Midbrain (tissue), 1 donor: ENCODE data around the gene SCO2.
A peak's percentile ranks its signal among the peaks of the same experiment; 100 is the strongest.

Experiments used
- DNase-seq: peaks from one replicate; lab custom pipeline; 2025; lab: John Stamatoyannopoulos, UW

Gene SCO2, protein sequence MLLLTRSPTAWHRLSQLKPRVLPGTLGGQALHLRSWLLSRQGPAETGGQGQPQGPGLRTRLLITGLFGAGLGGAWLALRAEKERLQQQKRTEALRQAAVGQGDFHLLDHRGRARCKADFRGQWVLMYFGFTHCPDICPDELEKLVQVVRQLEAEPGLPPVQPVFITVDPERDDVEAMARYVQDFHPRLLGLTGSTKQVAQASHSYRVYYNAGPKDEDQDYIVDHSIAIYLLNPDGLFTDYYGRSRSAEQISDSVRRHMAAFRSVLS

DNA sequence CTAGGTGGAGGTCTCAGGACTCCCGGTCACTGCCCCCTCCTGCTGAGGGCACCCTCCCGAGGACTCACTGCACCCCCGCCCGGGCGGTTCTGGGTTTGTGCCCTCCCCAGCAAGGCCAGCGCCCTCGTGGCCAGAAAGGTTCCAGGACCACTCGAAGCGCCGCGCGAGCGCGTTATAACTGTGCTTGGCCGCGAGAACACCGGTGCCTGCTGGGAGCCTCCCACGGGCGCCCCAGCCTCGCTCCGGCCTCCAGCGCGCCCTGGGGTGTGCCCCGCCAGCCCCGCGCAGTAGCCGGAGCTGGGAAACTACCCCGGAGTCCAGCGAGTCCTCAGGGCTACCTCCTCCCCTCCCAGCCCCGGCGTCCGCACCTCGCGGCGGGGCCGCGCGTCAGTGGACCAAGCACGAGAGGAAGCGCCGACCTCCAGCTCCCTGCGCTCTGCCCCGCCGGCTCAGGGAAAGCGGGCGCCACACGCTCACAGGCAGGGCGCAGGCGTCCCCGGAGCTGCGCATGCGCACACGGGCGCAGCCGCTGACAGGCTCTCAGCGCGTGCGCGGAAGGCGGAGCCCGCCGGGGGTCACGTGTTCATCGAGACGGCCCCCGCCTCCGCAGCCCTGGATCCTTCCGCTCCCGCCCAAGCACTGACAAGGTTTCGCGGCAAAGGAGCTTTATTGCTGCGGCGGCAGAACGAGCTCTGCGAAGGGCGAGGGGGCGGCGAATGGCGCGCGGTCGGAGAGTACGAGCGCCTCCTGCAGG, at the start of gene SCO2:
SCO2 (minus strand) TSS at position 495 of the 754 bp plus-strand sequence. CDS start 1,187 bp downstream, outside the sequence.
- peak; percentile 96 for DNase-seq

DNA sequence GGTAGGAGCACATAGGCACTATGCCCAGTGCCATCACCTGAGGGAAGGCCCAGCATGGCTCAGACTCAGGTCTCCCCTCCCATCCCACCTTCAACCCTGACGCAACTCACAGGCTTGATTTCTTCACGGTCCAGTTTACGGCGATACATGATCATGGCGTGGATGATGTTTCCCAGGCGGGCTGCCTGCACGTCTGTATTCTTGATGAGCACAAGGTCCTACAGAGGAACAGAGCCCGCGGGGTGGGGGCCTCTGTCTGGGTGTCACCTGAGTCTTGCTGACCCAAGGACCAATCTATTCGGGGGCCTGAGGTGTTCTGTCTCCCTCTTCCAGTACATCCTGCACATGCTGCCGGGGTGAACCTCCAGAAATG, 49.0 kb upstream of the SCO2 start:
- no peak for DNase-seq

DNA sequence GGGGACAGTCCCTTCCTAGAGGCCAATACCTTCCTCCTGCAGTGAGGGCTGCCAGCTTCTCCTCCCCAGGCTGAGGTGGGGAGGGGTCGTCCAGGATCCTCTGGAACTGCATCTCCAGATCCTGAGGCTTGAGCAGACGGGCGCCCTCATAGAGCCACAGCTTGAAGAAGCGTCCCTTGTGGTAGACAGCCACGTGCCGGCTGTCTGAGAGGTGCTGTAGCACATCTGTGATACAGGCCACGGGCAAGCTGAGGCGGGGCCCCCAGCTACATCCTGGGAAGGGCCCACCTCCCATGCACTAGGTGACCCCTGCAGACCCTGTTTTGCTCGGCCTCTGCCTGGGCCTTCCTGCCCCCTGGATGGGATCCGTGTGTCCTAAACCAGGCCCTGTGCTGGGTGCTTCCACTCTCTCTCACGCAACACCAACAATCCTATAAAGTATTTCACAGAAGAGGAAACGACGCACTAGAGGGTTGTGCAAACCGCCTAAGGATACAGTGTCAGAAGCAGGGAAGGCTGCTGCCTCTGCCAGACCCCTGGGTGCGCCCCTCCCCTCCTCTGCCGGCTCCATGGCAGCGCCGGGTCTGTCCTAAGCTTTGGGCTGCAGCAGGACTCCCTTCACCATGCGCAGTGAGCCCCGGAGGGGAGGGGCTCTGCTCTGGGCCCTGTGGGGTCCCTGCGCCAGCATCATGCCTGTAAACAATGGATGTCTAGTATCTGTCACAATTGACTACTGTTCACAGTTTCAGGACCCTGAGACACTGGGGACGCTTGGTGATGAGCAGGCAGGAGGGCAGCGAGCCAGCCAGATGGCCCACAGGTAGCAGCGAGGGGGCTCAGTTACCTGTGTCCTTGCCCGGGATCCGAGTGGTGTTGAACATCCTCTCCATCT, 48.3 kb upstream of the SCO2 start:
- no peak for DNase-seq

DNA sequence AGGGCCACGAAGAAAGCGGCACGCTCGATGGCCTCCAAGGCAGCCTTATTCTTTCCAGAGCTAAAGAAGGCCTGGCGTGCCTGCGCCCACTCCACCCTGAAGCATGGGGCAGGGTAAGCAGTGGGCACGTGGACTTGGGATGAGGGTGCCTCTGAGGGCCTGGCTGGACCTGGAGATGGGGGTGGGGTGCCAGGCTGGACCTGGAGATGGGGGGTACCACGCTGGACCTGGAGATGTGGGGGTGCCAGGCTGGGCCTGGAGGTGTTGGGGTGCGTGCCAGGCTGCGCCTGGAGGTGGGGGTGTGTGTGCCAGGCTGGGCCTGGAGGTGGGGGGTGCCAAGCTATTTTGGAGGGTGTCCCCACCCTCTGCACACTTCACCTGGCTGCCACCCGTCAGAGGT, 47.6 kb upstream of the SCO2 start:
- DNase-seq = no peak

DNA sequence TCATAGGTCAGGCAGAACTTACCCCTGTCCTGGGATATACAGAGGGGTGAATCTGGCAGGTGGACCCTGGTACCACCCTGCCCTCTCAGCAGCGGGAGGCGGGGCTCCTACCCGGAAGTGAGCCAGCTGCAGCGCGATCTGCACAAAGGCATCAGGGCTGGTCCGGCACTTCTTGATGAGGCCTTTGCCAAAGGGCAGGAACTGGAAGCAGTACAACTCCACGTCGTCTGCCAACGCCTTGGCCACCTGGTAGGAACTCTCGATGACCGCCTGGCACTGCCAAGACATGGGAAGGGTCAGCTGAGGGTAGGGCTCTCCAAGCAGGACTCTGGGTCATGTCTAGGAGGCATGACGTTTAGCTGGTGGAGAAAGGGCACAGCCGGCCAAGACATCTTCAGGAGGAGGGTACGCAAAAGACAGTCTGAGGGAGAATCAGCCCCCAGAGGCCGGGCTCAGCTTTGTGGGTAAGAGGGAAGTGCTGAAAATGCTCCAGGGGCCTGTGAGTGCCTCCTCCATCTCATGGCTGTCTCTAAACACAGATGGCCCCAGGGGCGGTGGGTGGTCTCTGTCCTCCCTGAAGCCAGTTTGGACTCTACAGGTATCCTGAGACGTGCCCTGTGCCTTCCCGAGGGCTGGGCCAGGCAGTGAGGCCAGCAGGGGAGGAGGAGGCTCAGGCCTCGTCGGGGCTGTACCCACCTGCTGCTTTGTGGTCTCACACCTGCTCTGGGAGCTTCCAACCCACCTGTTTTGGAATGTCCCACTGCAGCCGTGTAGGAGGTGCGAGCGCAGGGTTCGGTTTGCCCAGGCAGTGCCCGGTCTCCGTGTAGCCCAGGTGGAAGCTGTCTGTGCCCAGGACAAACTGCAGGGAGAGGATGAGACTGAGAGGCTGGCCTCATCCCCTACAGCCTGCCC, 46.1 kb upstream of the SCO2 start:
- no peak for DNase-seq

DNA sequence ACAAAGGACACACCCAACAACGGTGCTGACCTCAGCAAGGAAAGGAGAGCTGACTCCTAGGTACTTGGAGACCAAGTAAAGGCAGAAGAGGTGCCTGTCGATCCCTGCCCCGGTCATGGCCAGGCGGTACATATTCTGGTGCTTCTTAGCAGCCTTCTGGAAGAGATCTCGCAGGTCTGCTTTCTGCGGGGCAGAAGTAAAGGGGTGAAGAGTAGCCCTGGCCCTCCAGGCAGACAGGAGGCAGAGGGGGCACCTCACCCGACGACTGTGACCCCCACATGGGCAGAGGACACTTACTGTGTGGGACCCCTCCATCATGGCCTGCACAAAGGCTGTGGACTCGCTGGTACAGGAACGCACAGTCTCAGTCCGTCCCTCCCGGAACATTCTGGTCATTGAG, 45.5 kb upstream of the SCO2 start:
- no peak for DNase-seq

DNA sequence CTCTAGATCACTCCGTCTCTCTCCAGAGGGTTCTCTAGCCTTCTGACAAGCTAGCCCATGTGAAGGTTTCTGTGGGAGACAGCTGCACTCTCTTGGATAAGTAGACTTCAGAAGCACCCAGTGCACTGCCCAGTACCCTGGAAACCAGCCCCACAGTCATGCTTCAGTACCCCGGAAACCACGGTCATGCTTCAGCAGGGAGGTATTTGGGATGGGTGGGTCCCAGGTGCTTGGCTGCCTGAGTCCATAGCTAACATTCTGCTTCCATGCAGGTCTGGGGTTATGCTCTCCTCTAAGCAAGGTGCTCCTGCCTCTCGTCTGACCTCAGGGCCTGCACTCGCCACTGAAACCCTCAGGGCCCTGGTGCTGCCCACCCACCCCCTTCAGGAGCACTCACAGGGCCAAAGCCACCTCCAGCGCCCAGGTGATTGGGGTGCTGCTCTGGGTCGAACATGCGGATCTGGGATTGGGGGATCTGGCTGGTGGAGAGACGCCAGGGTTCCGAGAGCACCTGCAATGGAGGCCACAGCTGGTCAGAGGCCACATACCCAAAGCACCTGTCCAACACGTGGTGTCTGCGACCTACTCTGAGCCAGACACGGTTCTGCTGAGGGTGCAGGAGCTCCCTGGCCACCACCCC, 44.6 kb upstream of the SCO2 start:
- DNase-seq = no peak

DNA sequence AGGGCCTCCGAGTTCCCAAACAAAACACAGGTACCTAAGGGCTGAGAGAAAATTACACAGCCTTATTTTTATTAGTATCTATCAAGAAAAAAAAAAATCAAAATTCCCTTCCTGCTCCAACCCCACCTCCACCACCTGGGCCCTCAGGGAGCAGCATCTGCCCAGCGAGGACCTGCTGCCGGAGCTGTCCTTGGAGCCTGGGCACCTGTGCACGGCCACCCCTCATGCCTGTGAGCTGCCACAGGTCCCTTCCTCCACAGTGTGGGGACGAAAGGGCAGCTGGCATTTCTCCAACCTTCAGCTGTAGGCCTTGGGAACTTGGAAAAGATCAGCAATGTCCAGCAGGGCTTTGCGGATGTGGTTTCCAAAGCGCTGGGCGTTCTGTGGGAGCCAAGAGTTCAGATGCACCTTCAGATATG, 43.7 kb upstream of the SCO2 start:
- DNase-seq = no peak

DNA sequence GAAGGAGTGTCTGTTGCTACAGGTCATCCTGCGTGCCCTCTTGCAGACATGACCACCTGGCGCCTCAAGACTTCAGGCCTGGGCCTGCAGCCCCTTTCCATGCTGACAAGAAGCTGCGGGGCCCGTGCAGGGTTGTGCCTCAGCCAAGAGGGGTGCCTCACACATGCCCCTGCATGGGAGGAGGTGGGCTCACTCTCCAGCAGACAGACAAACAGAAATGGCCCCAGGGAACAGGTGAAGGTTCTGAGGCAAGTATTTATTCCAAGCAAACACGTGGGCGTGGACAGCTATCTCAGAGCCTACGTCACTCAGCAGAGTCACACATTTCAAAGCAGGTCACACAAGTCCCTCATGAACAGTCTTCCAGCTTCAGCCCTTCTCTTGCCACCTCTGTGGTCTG, 43.2 kb upstream of the SCO2 start:
- DNase-seq = no peak

DNA sequence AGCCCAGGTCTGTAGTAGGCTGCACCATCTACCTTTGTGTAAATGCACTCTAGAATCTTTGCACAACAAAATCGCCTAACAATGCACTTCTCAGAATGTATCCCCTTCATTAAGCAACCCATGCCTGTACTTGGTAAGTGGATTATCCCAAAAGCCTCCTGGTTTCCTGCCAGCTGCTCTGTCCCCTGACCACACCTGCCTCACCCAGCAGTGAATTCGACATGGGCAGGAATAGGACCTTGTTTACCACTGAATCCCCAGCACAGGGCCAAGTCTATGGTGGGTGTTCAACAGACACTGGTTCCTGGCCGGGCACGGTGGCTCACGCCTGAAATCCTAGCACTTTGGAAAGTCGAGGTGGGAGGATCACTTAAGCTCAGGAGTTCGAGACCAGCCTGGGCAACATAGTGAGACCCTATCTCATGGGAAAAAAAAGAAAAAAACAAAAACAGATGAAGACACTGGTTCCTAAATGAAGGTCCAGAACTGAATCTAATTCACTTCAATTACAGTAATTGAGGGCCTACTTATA, 42.4 kb upstream of the SCO2 start:
- no peak for DNase-seq

DNA sequence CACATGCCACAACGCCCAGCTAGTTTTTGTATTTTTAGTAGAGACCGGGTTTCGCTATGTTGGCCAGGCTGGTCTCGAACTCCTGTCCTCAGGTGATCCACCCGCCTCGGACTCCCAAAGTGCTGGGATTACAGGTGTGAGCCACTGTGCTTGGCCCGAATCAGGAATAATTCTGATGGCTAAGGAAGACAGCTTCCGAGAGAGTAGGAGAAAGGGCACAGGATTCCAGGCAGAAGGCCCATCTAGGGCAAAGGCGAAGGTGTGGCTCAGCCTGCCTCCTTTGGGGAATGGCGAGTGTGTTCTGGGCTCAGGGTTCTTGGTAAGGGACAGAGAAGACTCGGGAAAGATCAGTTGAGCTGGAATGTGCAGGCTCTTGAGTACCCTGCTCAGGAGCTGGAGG, 38.9 kb upstream of the SCO2 start:
- DNase-seq = no peak

DNA sequence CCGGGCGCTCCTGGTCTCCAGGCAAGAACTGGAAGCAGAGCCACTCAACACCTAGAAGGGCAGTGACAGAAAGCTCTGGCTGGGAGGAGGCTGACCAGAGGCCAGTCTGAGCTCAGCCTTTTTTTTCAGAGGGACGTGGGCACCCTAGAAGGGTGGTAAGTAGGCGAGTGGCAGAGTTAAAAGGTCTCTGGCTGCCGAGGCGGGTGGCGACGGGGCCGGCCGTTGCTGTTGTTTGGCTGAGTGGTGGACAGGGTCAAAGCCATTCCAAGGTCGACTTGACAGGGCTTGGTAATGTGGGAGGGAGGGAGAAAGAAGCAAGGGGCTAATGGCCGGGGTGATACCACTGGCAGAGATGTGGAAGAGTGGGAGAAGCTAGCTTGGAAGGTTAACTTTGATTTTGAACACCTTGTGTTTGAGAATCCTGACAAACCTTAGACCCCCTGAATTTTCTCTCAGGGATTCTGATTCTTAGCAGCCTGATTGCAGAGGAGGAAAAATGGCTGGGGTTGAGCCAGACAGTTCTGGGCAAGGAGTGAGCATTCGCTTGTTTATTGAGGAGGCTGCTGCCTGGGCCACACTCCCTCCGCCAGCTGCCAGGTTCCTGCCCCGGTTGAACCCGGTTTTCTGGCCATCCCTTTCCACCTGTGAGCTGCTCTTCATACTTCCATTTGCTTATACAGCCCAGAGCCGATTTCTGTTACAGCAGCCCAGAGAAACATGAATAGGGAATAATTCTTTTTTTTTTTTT, 38.2 kb upstream of the SCO2 start:
- peak; percentile 55 for DNase-seq

DNA sequence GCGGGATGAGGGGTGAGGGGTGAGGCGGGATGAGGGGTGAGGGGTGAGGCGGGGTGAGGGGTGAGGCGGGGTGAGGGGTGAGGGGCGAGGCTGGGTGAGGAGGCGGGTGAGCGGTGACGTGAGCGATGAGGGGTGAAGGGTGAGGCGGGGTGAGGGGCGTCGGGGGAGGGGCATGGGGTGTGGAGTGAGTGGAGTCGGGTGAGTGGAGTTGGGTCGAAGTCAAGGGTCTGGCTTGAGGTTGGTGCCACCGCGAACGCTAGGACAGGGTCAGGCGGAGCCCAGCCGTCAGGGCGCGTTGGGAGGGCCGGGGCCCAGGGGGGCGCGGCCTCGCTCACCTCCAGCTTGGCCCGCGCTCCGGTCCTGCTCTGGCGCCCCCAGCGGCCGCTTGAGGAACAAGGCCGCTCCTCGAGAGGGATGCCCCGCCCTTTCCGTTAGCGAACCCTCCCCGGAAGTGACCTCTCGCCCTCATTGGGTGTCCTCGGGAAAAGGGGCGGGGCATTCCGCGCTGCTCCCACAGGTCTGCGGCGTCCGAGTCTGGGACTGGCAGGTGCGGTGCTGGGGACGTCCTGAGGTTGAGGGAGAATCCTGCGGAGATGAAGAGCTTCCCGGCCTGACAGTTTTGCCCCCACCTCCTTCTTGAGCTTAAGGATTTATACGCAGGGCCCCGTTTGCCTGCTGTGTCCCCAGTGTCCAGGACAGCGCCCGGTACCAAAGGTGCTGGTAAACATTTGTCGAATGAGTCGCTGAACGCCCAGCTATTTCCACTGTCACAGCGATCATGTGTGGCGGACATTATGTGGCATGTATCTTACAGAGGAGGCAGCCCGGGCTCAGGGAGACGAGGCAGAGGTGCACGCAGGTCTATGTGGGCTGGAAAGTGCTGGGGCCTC, 37.4 kb upstream of the SCO2 start, which contains the start of gene SYCE3:
SYCE3 (minus strand) TSS at position 397 of the 890 bp plus-strand sequence. CDS start 6,514 bp downstream, outside the sequence.
- DNase-seq = peak; percentile 97

DNA sequence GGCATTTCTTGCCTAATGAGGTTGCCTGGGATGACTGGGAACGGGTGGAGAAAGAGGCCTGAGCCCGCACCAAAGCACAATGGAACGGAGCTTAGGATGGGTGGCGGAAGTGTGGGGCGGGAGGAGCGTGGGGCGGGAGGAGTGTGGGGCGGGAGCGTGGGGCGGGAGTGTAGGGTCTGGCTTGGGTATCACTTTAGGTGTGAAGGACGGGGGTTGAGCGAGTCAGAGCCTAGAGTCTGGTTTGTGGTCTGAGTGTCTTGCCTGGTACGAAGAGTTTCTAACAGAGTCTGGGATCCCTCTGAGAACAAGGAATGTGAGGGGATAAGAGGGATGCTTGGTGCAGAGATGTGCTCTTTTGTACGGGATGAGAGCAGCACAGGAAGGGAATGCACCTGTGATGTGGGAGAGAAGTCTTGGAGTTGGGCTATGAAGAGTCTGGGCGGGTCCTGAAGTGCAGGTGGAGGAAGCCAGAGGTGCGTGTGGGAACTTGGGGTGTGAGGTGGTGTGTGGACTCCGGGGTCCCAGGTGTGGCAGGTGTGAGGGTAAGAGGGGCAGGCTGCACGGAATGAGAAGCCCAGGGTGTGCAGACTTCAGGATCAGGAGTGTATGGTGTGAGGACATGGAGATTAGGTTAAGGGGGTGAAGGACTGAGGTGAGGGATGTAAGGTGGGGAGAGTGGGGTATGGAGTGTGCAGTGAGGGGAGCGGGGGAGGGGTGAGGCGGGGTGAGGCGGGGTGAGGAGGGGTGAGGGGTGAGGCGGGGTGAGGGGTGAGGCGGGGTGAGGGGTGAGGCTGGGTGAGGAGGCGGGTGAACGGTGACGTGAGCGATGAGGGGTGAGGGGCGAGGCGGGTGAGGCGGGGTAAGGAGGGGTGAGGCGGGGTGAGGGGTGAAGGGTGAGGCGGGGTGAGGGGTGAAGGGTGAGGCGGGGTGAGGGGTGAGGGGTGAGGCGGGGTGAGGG, 36.3 kb upstream of the SCO2 start:
- no peak for DNase-seq

DNA sequence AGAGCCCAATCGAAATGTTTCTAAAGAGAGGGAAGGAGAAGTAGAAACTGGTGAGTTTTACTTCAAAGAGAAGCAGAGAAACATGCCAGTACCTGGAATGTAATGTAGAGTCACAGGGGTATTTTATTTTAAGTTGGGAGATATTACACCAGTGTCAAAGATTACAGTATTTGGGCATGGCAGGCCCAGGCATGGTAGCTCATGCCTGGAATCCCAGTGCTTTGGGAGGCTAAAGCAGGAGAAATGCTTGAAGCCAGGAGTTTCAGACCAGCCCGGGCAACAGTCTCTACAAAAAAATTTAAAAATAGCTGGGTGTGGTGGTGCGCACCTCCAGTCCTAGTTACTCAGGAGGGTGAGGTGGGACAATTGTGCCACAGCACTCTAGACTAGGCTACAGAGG, 34.6 kb upstream of the SCO2 start:
- no peak for DNase-seq

DNA sequence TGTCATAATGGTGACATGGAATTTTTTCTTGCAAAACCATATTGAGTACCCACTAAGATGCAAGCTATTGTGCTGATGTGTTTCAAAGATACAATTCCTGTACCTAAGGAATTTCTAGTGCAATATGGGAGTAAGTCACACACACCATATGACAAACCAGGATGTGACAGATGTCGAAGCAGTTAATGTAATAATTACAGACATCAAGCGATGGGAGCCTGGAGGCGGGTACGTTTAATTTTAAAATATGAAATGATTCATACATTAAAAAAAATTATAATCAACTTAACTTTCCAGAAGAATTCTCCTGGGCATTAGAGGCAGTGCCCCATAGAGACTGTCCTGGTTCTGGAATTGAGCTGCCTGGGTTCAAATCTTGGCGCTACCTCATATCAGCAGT, 31.3 kb upstream of the SCO2 start:
- no peak for DNase-seq

DNA sequence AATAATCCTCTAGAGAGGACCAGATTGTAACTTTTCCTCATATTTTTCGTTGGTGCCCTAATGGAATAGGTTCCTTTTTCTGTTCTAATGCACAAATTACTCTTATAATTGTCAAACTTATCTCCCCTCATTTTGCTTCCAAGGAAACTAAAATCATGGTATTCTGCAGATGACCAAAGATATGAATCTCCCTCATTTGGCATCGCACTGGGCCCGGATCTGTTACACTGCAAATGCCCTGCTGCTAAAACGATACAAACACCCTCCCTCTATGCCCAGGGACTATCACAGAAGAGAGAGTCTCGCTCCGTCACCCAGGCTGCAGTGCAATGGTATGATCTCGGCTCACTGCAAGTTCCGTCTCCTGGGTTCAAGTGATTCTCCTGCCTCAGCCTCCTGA, 27.9 kb upstream of the SCO2 start:
- DNase-seq = no peak
